HCT116 (cell line): ENCODE measurements around the gene RMI1. TPM values are rescaled to one million over a fixed set of nuclear protein-coding genes. Genes with fewer than 3 reads are reported as not detected.

Source experiments
- ATAC-seq: fragments of 200-7000 bp; cut with Tn5 transposase; 2 replicates; pipeline ENCODE4 v1.9.1; 2020; ENCODE audit warnings: mild to moderate bottlenecking, moderate library complexity
- BruUV-seq: library from RNA; stranded (reverse); fragments of 400-500 nt; replicated peaks from 2 replicates; lab custom pipeline; 2021; lab: Mats Ljungman, UMichigan
- CTCF ChIA-PET: fragments of 300-600 bp; sonication (Branson Sonifier 250); formaldehyde crosslinking; loops from one replicate; lab custom pipeline; 2021; ENCODE audit warnings: antibody characterized with exemption; lab: Charles Lee
- POLR2A ChIA-PET: fragments of 300-600, 350-600 bp; sonication (Branson Sonifier 250); formaldehyde crosslinking; loops from one replicate; lab custom pipeline; 2021; ENCODE audit warnings: antibody characterized with exemption; lab: Charles Lee
- RAD21 ChIA-PET, 2 experiments: fragments of 300-600 bp; sonication (Branson Sonifier 250); formaldehyde crosslinking; loops; one replicate each; lab custom pipeline; 2023; ENCODE audit warnings: low total read pairs in 2 of 2; ENCODE audit not compliant: uncharacterized antibody in 2 of 2, unreplicated experiment in 2 of 2, low non-redundant PET in 1 of 2; lab: Charles Lee
- DNase-seq: peaks from one replicate; pipeline ENCODE4 v3.0.0-alpha.2; 2010; ENCODE audit warnings: low read depth, low spot score
- H2AFZ ChIP-seq: fragments of 200-600 bp; shearing (Covaris generic), sonication (generic); 2 replicates; pipeline ENCODE4 v1.6.1; 2017; ENCODE audit warnings: low read depth, mixed run types, mixed read lengths, antibody characterized with exemption, low read length; ENCODE audit not compliant: poor library complexity, severe bottlenecking
- H3K27ac ChIP-seq: 2 replicates; pipeline ENCODE4 v1.5.1; 2012; ENCODE audit warnings: low read depth, low read length
- H3K27me3 ChIP-seq: fragments of 200-600 bp; sonication (generic); 2 replicates; pipeline ENCODE4 v1.6.1; 2016; ENCODE audit warnings: mixed run types, low read length, mixed read lengths; ENCODE audit not compliant: insufficient read depth
- H3K36me3 ChIP-seq, 2 experiments: fragments of 200-500 bp in 1 of 2; fragments of 200-600 bp in 1 of 2; sonication (Bioruptor generic) in 1 of 2; sonication (generic) in 1 of 2; 2 replicates each; pipeline versions ENCODE4 v1.5.1 to v1.6.1; 2014 to 2016; ENCODE audit warnings: low read length in 2 of 2, inconsistent platforms in 1 of 2, mixed read lengths in 1 of 2, mixed run types in 1 of 2; ENCODE audit not compliant: insufficient read depth in 2 of 2, control insufficient read depth in 1 of 2
- H3K4me1 ChIP-seq, 2 experiments: fragments of 200-600 bp in 1 of 2; sonication (generic) in 1 of 2; 2 replicates each; pipeline versions ENCODE4 v1.5.1 to v1.6.1; 2012 to 2017; ENCODE audit warnings: low read length in 2 of 2, inconsistent platforms in 1 of 2, mild to moderate bottlenecking in 1 of 2, mixed read lengths in 1 of 2, mixed run types in 1 of 2, moderate library complexity in 1 of 2; ENCODE audit not compliant: insufficient read depth in 2 of 2, control insufficient read depth in 1 of 2
- H3K4me2 ChIP-seq: fragments of 200-600 bp; sonication (generic); 2 replicates; pipeline ENCODE4 v1.6.1; 2017; ENCODE audit warnings: mixed run types, low read length, mixed read lengths
- H3K4me3 ChIP-seq, 2 experiments: fragments of 200-600 bp in 1 of 2; sonication (generic) in 1 of 2; replicated peaks in 1 of 2; 2 replicates each; pipeline ENCODE4 v1.5.1; 2011 to 2016; ENCODE audit warnings: low read length in 2 of 2, control low read depth in 1 of 2, low read depth in 1 of 2, mild to moderate bottlenecking in 1 of 2, mixed read lengths in 1 of 2, mixed run types in 1 of 2
- H3K79me2 ChIP-seq: fragments of 200-600 bp; sonication (generic); 2 replicates; pipeline ENCODE4 v1.6.1; 2017; ENCODE audit warnings: mild to moderate bottlenecking, mixed run types, low read length, moderate library complexity, mixed read lengths; ENCODE audit not compliant: insufficient read depth
- H3K9ac ChIP-seq: fragments of 200-600 bp; sonication (generic); 2 replicates; pipeline ENCODE4 v1.6.1; 2016; ENCODE audit warnings: low read length, mixed read lengths
- H3K9me2 ChIP-seq: fragments of 200-600 bp; sonication (generic), shearing (Covaris generic); 2 replicates; pipeline ENCODE4 v1.6.1; 2017; ENCODE audit warnings: mixed run types, mild to moderate bottlenecking, moderate library complexity; ENCODE audit not compliant: insufficient read depth
- H3K9me3 ChIP-seq, 2 experiments: fragments of 200-500 bp in 1 of 2; fragments of 200-600 bp in 1 of 2; sonication (Bioruptor generic) in 1 of 2; sonication (generic) in 1 of 2; 2 replicates each; pipeline ENCODE4 v1.6.1; 2014 to 2017; ENCODE audit warnings: low read length in 2 of 2, mixed read lengths in 2 of 2, inconsistent platforms in 1 of 2, low read depth in 1 of 2, mild to moderate bottlenecking in 1 of 2, mixed run types in 1 of 2, moderate library complexity in 1 of 2; ENCODE audit not compliant: control insufficient read depth in 1 of 2, insufficient read depth in 1 of 2
- H4K20me1 ChIP-seq: fragments of 200-600 bp; sonication (generic), shearing (Covaris generic); 2 replicates; pipeline ENCODE4 v1.6.1; 2017; ENCODE audit warnings: mixed run types, mild to moderate bottlenecking, moderate library complexity; ENCODE audit not compliant: insufficient read depth
- EGR1 ChIP-seq: IDR thresholded peaks from 2 replicates; pipeline ENCODE4 v1.6.1; 2012; ENCODE audit warnings: low read depth
- ELF1 ChIP-seq: IDR thresholded peaks from 2 replicates; pipeline ENCODE4 v1.6.1; 2012; ENCODE audit warnings: low read depth, borderline replicate concordance
- EZH2 ChIP-seq: fragments of 200-600 bp; sonication (generic); IDR thresholded peaks from 2 replicates; pipeline ENCODE4 v1.6.1; 2017; ENCODE audit warnings: antibody characterized with exemption, mixed run types
- EZH2phosphoT487 ChIP-seq: fragments of 200-600 bp; IDR thresholded peaks from 2 replicates; pipeline ENCODE4 v1.6.1; 2018; ENCODE audit warnings: antibody characterized with exemption, borderline replicate concordance
- JUND ChIP-seq: IDR thresholded peaks from 2 replicates; pipeline ENCODE4 v1.6.1; 2012
- POLR2A ChIP-seq: IDR thresholded peaks from 2 replicates; pipeline ENCODE4 v1.7.0; 2011; ENCODE audit warnings: borderline replicate concordance; ENCODE audit not compliant: insufficient read depth, insufficient read length; ENCODE audit errors: extremely low read depth
- POLR2AphosphoS5 ChIP-seq: IDR thresholded peaks from 2 replicates; pipeline ENCODE4 v1.6.1; 2011; ENCODE audit warnings: mild to moderate bottlenecking, low read depth, low read length, moderate library complexity
- RAD21 ChIP-seq: IDR thresholded peaks from 2 replicates; pipeline ENCODE4 v1.6.1; 2012; ENCODE audit warnings: low read depth, mild to moderate bottlenecking
- REST ChIP-seq: IDR thresholded peaks from 2 replicates; pipeline ENCODE4 v1.6.1; 2012; ENCODE audit warnings: low read depth
- SP1 ChIP-seq: IDR thresholded peaks from 2 replicates; pipeline ENCODE4 v1.6.1; 2012; ENCODE audit warnings: low read depth
- TCF7L2 ChIP-seq: IDR thresholded peaks from 2 replicates; pipeline ENCODE4 v1.7.0; 2011; ENCODE audit warnings: borderline replicate concordance, inconsistent platforms; ENCODE audit not compliant: insufficient read depth, insufficient read length; ENCODE audit errors: extremely low read depth
- YY1 ChIP-seq: IDR thresholded peaks from 2 replicates; pipeline ENCODE4 v1.6.1; 2011; ENCODE audit warnings: low read length, low read depth, moderate library complexity, mild to moderate bottlenecking; ENCODE audit not compliant: insufficient replicate concordance; ENCODE audit errors: extremely low read depth
- intact Hi-C: fragments of 100-400 bp; cut with micrococcal nuclease; formaldehyde crosslinking; loops from 2 replicates; pipeline ENCODE4 v1.10.0; 2022
- total RNA-seq: library from RNA; stranded (reverse); gene quantifications from one replicate; pipeline ENCODE4 v1.2.1, GENCODE V29; 2021; ENCODE audit not compliant: unreplicated experiment
- TF ChIP-seq, protein P1 (sequence below): IDR thresholded peaks from 2 replicates; pipeline ENCODE4 v1.6.1; 2011; ENCODE audit warnings: mild to moderate bottlenecking, low read length, moderate library complexity; ENCODE audit not compliant: insufficient replicate concordance; ENCODE audit errors: extremely low read depth
- TF ChIP-seq, protein P2 (sequence below): IDR thresholded peaks from 2 replicates; pipeline ENCODE4 v1.6.1; 2012
- TF ChIP-seq, protein P3 (sequence below): IDR thresholded peaks from 2 replicates; pipeline ENCODE4 v1.6.1; 2012

Gene RMI1
- total RNA-seq, 1 experiment from 2014 or later = 26.8 TPM

GRCh38 chr9:83996126-83996525, 15.5 kb downstream of the RMI1 start:
- H3K9me2 ChIP-seq = no peaks in the 10 kb centered on the region
- no peak for DNase-seq
- H3K36me3 ChIP-seq = peaks cover 3 to 5% of the 10 kb centered on the region in 2 experiments; a peak in 1 of 4 replicates
- H3K4me2 ChIP-seq = no peak overlapping the region
- ChIA-PET RAD21 (no interaction called here), POLR2A (no interaction called here), CTCF (no interaction called here)
- H3K79me2 ChIP-seq = peaks cover 60% of the 10 kb centered on the region
- no peak overlapping the region for H3K4me3 ChIP-seq
- no peak overlapping the region for H3K9ac ChIP-seq
- intact Hi-C loops = no loop called here
- no peak overlapping the region for H2AFZ ChIP-seq
- no peaks in the 10 kb centered on the region for H3K27me3 ChIP-seq
- ATAC-seq = no peak
- H3K4me1 ChIP-seq = peaks cover 6 to 12% of the 10 kb centered on the region in 2 experiments; a peak in 3 of 4 replicates
- no peaks in the 10 kb centered on the region for H3K9me3 ChIP-seq
- TF ChIP-seq EGR1 (no peak), YY1 (no peak), POLR2A (no peak), REST (no peak), EZH2 (no peak), RAD21 (no peak), SP1 (no peak), TCF7L2 (no peak), POLR2AphosphoS5 (no peak), ELF1 (no peak), EZH2phosphoT487 (no peak), JUND (no peak)
- TF ChIP-seq, protein P1, sequence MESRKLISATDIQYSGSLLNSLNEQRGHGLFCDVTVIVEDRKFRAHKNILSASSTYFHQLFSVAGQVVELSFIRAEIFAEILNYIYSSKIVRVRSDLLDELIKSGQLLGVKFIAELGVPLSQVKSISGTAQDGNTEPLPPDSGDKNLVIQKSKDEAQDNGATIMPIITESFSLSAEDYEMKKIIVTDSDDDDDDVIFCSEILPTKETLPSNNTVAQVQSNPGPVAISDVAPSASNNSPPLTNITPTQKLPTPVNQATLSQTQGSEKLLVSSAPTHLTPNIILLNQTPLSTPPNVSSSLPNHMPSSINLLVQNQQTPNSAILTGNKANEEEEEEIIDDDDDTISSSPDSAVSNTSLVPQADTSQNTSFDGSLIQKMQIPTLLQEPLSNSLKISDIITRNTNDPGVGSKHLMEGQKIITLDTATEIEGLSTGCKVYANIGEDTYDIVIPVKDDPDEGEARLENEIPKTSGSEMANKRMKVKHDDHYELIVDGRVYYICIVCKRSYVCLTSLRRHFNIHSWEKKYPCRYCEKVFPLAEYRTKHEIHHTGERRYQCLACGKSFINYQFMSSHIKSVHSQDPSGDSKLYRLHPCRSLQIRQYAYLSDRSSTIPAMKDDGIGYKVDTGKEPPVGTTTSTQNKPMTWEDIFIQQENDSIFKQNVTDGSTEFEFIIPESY = no peak
- TF ChIP-seq, protein P2, sequence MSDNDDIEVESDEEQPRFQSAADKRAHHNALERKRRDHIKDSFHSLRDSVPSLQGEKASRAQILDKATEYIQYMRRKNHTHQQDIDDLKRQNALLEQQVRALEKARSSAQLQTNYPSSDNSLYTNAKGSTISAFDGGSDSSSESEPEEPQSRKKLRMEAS = no peak
- TF ChIP-seq, protein P3, sequence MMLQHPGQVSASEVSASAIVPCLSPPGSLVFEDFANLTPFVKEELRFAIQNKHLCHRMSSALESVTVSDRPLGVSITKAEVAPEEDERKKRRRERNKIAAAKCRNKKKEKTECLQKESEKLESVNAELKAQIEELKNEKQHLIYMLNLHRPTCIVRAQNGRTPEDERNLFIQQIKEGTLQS = no peak
- no peak overlapping the region for H3K27ac ChIP-seq
- H4K20me1 ChIP-seq = no peaks in the 10 kb centered on the region
- BruUV-seq = no TSS peak
